OCI-LY1 (cell line): ENCODE measurements around the gene NEAT1.

Experiments used
- H2AFZ ChIP-seq: fragments of 200-600 bp; sonication (generic), shearing (Covaris generic); 2 replicates; pipeline ENCODE4 v1.6.0; 2014; ENCODE audit warnings: antibody characterized with exemption, mild to moderate bottlenecking, low read length
- H3F3A ChIP-seq: fragments of 200-600 bp; sonication (generic), shearing (Covaris generic); 2 replicates; pipeline ENCODE4 v1.6.0; 2014; ENCODE audit warnings: mild to moderate bottlenecking, antibody characterized with exemption, low read length, moderate library complexity; ENCODE audit not compliant: insufficient read depth
- H3K27ac ChIP-seq: fragments of 200-600 bp; sonication (generic); 2 replicates; pipeline ENCODE4 v1.5.1; 2014; ENCODE audit warnings: low read length, mixed run types, mild to moderate bottlenecking, low read depth; ENCODE audit not compliant: poor library complexity, severe bottlenecking
- H3K27me3 ChIP-seq: fragments of 200-600 bp; sonication (generic); 2 replicates; pipeline ENCODE4 v1.6.0; 2014; ENCODE audit warnings: antibody characterized with exemption, mild to moderate bottlenecking, low read length, moderate library complexity; ENCODE audit not compliant: insufficient read depth
- H3K36me3 ChIP-seq: fragments of 200-600 bp; sonication (generic); 2 replicates; pipeline ENCODE4 v1.6.1; 2014; ENCODE audit warnings: mild to moderate bottlenecking, antibody characterized with exemption, low read length, moderate library complexity, mixed read lengths; ENCODE audit not compliant: insufficient read depth
- H3K4me1 ChIP-seq: fragments of 200-600 bp; sonication (generic); 2 replicates; pipeline ENCODE4 v1.5.1; 2014; ENCODE audit warnings: mild to moderate bottlenecking, low read length, moderate library complexity; ENCODE audit not compliant: insufficient read depth, severe bottlenecking
- H3K4me2 ChIP-seq: fragments of 200-600 bp; sonication (generic), shearing (Covaris generic); 2 replicates; pipeline ENCODE4 v1.6.1; 2014; ENCODE audit warnings: low read length
- H3K4me3 ChIP-seq: fragments of 200-600 bp; sonication (generic); 2 replicates; pipeline ENCODE4 v1.5.1; 2014; ENCODE audit warnings: low read length, low read depth, mild to moderate bottlenecking, mixed read lengths; ENCODE audit not compliant: poor library complexity, severe bottlenecking
- H3K79me2 ChIP-seq: fragments of 200-600 bp; shearing (Covaris generic); 2 replicates; pipeline ENCODE4 v1.6.1; 2016; ENCODE audit warnings: mixed run types, low read length, mixed read lengths; ENCODE audit not compliant: insufficient read depth
- H3K9ac ChIP-seq: fragments of 200-600 bp; sonication (generic), shearing (Covaris generic); 2 replicates; pipeline ENCODE4 v1.6.1; 2014; ENCODE audit warnings: mild to moderate bottlenecking, low read length, mixed read lengths
- H3K9me2 ChIP-seq: fragments of 200-600 bp; sonication (generic), shearing (Covaris generic); 2 replicates; pipeline ENCODE4 v1.6.1; 2014; ENCODE audit warnings: low read depth, mild to moderate bottlenecking, low read length, mixed read lengths
- H3K9me3 ChIP-seq: fragments of 200-600 bp; shearing (Covaris generic); 2 replicates; pipeline ENCODE4 v1.6.1; 2014; ENCODE audit warnings: low read length, mixed read lengths
- H4K20me1 ChIP-seq: fragments of 200-600 bp; sonication (generic), shearing (Covaris generic); 2 replicates; pipeline ENCODE4 v1.6.0; 2016; ENCODE audit warnings: mild to moderate bottlenecking, low read length; ENCODE audit not compliant: insufficient read depth
- EZH2 ChIP-seq: fragments of 200-600 bp; sonication (generic), shearing (Covaris generic); IDR thresholded peaks from 2 replicates; pipeline ENCODE4 v1.8.0; 2017; ENCODE audit warnings: borderline replicate concordance, mixed run types, mild to moderate bottlenecking, antibody characterized with exemption, low read length, moderate library complexity, mixed read lengths
- TF ChIP-seq, protein P1 (sequence below): fragments of 200-600 bp; sonication (generic), shearing (Covaris generic); IDR thresholded peaks from 2 replicates; pipeline ENCODE4 v1.5.1; 2017; ENCODE audit warnings: mild to moderate bottlenecking, antibody characterized with exemption, low read length, moderate library complexity, mixed read lengths

The NEAT1 gene

DNA sequence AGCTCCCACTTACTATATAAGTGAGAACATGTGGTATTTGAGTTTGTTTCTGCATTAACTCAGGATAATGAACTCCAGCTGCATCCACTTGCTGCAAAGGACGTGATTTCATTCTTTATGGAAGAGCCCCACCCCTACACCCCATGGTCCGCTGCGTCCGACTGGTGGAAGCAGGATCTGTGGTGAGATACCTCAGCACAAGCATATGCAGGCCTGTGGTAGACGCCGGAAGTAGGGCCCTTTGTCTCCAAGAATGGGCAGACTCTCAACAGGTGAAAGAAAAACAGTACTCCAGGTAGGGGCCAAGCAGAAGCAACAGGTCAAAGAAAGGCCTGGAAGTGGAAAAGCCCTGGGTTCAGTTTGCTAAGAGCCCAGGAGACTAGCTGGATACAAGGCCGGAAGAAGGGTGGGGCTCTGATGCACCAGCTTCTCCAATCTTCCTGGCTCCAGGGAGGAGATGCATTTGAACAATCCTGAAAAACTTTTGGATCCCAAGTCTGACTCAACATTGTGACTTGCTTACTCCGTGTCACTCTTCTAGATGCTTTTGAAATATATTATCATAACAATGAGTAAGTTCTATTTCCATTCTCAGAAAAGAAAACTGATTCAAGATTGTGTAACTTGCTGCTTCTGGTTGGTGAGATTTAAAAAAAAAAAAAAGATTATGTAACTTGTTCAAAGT lies 30.4 kb downstream of the NEAT1 start:
- Histone ChIP-seq H3K79me2 (peaks cover 8% of the 10 kb centered on the region), H3K4me2 (no peak overlapping the region), H3K9me3 (no peaks in the 10 kb centered on the region), H3K4me1 (peaks cover 33% of the 10 kb centered on the region), H3K27ac (no peak overlapping the region), H3K9me2 (no peaks in the 10 kb centered on the region), H3K4me3 (no peak overlapping the region), H3K36me3 (peaks cover 3% of the 10 kb centered on the region; the same call in 1 of the 2 replicates), H4K20me1 (no peaks in the 10 kb centered on the region), H3K27me3 (no peaks in the 10 kb centered on the region), H3F3A (no peaks in the 10 kb centered on the region), H3K9ac (no peak overlapping the region), H2AFZ (no peak overlapping the region)
- TF ChIP-seq, protein P1, sequence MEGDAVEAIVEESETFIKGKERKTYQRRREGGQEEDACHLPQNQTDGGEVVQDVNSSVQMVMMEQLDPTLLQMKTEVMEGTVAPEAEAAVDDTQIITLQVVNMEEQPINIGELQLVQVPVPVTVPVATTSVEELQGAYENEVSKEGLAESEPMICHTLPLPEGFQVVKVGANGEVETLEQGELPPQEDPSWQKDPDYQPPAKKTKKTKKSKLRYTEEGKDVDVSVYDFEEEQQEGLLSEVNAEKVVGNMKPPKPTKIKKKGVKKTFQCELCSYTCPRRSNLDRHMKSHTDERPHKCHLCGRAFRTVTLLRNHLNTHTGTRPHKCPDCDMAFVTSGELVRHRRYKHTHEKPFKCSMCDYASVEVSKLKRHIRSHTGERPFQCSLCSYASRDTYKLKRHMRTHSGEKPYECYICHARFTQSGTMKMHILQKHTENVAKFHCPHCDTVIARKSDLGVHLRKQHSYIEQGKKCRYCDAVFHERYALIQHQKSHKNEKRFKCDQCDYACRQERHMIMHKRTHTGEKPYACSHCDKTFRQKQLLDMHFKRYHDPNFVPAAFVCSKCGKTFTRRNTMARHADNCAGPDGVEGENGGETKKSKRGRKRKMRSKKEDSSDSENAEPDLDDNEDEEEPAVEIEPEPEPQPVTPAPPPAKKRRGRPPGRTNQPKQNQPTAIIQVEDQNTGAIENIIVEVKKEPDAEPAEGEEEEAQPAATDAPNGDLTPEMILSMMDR = no peak
- no peak for TF ChIP-seq EZH2

DNA sequence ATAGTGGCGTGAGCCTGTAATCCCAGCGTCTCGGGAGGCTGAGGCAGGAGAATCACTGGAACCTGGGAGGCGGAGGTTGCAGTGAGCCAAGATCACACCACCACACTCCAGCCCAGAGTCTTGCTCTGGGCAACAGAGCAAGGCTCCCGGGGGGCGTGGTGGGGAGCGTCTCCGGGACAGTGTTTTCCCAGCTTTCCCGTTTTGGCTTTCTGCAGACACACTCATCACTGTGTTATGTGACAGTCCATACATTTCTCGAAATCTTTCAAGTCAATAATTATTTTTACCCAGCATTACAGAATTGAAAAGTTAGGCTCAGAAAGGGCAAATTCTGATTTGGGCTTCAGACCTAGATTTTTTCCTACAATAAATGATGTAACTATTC lies 31.7 kb downstream of the NEAT1 start:
- no peak for TF ChIP-seq EZH2
- TF ChIP-seq, protein P1 = no peak
- peak overlapping the region; percentile 79 for H3K9ac ChIP-seq
- H3K4me3 ChIP-seq = peak overlapping the region; percentile 78
- no peaks in the 10 kb centered on the region for H4K20me1 ChIP-seq
- H3K36me3 ChIP-seq = peaks cover 10% of the 10 kb centered on the region
- no peaks in the 10 kb centered on the region for H3K9me3 ChIP-seq
- H3K4me1 ChIP-seq = peaks cover 39% of the 10 kb centered on the region
- peaks cover 8% of the 10 kb centered on the region for H3K79me2 ChIP-seq
- no peaks in the 10 kb centered on the region for H3K27me3 ChIP-seq
- H3F3A ChIP-seq = no peaks in the 10 kb centered on the region
- H3K9me2 ChIP-seq = no peaks in the 10 kb centered on the region
- H3K27ac ChIP-seq = peak overlapping the region; percentile 73
- H3K4me2 ChIP-seq = peak overlapping the region; percentile 97
- H2AFZ ChIP-seq = no peak overlapping the region

DNA sequence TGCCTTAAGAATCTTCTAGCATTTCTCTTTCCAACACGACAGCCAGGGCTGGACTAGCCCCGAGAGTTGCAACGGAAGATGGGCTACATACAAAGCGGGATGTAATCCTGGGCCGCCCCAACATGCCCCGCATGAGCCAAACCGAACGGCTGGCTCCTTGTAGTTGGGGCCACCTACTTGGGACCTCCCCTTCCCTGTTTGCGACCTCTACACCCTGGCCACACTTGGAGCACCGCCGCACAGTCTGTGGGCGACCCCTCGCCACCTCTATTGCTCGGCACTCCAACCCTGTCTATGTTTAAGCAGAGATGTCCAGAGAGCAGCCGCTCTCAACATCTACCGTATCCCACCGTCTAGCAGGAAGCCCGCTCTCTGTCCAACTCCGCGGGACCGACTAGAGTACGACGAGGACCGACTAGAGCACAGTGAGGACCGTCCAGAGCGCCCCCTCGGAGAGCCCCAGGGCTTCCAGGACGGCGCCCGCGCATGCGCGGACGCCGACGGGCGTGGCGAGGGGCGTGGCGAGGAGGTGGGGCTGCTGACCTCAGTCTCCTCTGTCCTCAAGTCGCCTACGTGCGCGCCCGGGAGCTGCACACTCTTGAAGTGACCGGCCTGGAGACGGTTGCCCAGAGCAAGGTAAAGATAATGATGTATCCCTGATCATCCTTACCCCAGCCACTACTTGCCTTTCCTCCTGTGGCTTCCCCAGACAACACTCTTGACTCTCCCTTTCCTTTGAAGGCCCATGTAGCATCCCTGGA lies 32.3 kb downstream of the NEAT1 start:
- H3K9me3 ChIP-seq = no peaks in the 10 kb centered on the region
- peaks cover 10% of the 10 kb centered on the region for H3K36me3 ChIP-seq
- peak overlapping the region; percentile 97 for H3K4me2 ChIP-seq
- H3K4me1 ChIP-seq = peaks cover 39% of the 10 kb centered on the region
- H3K9ac ChIP-seq = peak overlapping the region; percentile 79
- peak overlapping the region; percentile 78 for H3K4me3 ChIP-seq
- no peaks in the 10 kb centered on the region for H3F3A ChIP-seq
- no peaks in the 10 kb centered on the region for H4K20me1 ChIP-seq
- no peaks in the 10 kb centered on the region for H3K27me3 ChIP-seq
- peaks cover 8% of the 10 kb centered on the region for H3K79me2 ChIP-seq
- peak overlapping the region; percentile 92 for H3K27ac ChIP-seq
- TF ChIP-seq, protein P1 = peak; percentile 49
- TF ChIP-seq EZH2 = no peak
- H2AFZ ChIP-seq = no peak overlapping the region
- no peaks in the 10 kb centered on the region for H3K9me2 ChIP-seq
